Measurements from ENCODE around the gene ADORA2A.

Gene ADORA2A

DNA sequence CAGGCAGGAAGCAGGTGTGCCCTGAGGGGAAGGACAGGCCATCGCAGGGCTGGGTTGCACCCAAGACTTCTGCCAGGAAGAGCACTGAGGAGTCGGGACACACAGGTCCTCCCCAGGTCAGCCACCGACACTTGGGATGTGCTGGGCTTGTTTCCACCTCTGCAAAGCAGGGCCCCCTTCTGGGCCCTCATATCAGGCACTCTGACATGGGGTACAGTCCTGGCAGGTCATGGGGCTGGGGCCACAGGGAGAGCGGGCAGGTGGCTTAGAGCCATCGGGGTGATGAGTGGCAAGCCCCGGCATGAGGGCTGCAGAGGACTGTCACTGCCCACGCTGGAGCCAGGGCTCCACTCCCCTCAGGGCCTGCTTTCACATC, 7.9 kb upstream of the ADORA2A start:
- no peak for DNase-seq

DNA sequence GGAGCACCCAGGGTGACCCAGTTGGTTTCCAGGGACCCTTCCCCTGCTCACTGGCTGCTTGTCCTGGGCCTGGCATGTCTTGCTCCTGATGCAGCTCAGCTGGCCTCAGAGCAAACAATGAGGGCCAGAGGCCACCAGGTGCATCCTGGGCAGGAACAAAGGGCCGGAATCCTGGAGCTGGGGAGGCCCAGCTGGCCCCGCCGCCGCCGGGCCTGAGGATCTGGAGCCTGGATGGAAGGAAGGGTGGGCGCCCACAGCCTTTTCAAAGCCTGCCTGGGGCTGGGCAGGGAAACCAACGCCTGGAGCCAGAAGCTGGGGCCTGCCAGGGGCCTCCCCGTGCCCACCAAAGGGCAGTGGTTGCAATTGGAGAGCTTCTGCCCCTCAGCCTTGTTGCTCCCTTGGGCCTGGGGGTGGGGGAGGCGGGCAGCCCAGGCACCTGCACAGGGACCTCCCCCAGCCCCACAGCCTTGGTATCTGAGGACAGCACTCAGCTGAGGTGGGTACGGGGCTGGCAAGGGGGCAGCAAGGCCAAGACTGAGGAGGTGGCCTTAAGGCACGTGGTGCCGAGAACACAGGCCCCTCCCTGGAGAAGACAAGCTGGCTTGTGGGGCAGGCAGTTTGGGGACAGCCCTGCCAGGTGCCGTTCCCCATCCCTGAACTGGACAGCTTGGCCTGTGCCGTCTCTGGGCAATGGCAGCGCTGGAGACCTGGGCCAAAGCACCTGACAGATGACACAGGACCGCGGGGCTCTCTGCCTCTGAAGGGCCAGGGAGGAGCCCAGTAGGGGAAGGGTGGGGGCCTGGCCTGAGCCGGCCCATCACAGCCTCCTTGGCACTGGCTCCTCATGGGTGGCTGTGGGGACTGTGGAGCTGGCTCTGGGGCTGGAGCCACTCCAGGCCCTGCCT, 7.1 kb upstream of the ADORA2A start:
- DNase-seq: no peak

DNA sequence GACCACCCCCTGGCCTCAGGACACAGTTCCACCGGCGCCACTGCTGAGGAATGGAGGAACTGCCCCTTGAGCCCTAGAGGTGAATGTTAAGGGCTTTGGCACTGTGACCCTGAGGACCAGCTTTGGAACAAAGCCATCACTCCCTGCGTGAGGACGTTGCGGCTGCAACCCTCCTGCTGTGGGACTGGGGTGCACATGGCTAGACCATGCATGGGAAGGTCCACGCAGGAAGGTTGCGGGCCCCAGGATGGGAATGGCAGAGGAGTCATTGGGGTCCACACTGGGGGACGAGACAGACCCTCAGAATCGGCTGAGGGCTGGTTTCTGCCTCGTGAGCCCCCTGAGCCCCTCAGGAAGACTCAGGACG, 6.4 kb upstream of the ADORA2A start:
- no peak for DNase-seq

DNA sequence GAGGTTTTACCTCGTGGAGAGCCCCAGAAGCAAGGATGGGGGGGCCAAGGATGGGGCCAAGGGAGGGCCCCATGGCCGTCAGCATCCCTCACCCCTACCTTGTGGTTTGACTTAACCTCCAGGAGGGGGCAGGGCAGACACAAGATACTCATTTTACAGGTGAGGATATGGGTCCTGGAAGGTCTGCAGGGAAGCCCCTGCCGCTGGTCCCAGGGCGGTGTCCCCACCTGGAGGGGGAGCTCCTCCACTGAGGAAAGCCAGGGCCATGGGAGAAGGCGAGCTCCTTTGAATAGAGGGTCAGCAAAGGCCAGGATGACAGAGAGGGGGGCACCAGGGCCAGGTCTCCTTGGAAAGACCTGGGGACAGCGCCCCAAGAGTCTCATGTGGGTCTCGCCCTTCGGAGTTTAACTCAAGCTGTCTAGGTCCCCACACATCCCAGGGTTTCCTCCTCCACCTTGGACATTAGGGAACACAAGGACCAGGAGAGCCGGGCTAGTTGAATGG, 5.9 kb upstream of the ADORA2A start:
- no peak for DNase-seq

DNA sequence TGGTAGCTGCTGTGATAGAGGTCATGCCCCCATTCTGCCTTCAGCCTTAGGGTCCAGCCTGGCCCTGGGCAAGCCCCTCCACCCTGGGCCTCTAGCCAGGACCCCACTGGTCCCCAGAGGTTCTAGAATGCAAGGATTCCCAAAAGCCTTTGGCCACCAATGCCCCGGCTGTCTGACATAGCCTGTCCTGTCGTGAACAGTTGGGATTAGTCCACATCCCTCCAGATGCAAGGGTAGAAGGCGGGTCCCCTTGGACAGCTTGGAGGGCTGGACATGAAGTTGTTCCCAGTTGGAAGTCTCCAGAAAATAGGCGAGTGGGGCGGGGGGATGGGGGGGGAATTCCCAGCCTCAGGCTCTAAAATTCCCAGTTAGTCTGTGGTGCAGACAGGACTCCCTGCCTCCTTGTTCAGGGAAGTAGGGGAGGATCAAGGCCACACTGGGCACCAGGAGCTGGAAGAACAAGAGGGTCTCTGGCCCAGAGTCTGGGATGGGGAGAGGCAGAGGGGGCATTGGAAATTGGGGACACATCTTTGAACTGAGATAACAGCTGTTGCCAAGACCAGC, 5.2 kb upstream of the ADORA2A start:
- no peak for DNase-seq

DNA sequence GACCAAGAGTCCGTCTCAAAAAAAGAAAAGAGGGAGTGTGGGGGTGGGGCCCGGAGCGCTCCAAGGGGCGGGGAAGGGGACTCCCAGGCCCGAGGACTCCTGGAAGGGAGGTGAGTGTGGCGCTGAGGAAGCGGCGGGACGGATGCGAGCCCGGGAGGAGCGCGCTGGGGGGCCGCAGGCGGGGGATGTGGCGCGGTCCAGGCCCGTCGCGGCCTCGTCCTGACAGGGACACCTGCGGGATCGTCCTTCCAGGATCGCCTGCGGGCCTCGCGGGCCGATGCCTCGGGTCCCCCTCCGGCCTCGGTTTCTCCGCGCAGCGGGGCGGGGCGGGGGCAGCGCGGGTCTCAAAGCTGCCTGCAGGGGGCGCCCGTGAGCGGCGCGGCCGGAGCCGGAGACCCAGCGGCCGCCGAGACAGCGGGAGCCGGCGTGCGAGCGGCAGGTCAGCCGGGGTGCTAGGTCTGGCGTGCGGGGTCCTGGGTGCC, 3.8 kb upstream of the ADORA2A start:
- DNase-seq: no peak

DNA sequence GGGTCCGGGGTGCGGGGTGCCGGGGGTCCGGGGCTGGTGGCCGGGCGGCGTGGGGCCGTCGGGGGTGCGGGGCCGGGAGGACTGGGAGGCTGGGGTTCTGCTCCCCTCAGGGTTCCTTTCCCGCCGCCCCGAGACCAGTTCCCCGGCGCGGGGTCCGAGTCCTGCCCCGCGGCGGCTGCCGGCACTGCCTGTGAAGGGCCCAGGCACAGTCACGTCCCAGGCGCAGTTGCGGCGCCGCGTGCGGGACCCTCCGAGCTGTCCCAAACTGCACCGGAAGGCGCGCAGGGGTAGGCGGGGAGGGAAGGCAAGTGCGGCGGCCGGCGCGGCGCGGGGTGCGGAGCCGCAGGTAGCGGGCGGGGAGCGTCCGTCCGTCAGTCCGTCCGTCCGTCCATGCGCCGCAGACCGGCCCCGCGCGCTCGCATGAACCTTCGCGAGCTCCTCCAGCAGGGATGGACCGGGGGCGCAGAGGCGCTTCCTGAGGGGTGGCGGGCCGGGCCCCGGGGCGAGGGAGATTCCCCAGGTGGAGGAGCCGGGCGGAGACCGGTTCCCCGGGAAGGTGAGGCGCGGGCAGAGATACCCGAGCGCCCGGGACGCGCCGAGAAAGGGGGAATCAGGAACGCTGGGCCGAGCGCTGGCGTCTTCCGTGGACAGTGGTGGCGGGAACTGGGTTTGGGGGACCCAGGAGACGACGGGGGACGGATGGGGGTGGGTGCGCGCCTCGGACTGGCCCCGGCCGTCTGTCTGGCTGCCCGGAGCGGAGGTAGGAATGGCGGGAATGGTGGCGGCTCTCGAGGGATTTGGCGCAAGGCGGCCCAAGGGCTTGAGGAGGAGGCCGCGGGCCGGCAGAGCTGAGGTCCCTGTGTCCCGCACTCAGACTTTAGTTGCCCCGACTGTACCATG, 3.1 kb upstream of the ADORA2A start:
- DNase-seq: no peak

DNA sequence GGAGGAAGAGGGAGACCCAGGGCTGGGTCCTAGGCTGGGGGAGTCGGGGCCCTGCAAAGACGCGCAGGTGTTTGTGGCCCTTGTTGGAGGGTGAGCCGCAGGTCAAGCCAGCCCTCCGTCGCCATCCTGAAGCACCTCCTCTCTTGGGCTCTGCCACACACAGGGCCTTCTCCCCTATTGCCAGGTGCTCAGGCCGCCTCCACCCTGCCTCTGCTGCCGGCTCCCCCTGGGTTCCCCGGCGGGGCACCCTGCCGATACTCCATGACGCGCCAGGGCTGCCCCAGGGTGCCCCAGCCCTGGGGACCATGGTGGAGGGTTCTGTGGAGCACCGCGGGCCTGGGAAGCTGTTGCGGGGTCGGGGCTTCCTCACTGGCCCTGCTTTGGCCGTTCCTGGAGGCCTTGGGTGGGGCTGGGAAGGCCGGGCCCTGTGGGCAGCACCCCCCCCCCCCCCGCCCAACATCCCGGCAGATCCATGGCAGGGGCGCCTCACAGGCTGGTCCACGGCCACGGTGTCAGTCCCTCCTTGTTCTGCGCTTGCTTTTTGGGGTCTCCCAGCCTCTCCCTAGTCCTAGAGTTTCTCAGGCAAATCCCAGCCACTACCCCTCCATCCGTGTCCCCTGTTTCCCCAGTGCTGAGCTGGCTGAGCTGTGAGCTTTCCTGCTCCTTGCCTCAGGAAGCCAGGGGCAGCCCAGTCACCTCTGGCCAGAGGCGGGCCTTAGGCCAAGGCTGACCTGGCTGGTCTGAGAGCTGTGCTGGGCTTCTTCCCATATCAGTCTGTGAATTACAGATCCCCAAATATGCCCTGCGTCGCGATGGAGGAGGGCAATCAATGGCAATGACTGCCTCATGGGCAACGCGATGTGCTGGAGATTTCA, 2.3 kb upstream of the ADORA2A start:
- no peak for DNase-seq

DNA sequence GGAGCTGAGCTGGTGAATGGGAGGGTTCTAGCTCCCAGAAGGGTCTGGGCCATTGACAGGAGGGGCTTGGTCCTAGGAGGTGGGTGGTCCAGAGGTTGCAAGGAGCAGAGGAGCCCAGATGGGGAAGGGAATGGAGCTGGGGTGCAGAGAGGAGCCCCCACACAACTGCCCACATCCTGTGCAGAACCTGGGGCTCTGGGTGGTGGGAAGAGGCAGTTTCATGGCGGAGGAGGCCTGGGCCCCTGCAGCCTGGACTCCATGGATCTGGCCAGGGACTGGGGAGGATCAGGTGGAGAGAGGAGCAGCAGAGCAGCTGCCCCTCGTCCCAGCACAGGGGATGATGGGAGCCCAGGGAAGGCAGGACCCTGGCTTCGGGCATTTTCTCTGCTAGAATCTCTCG, 963 bp upstream of the ADORA2A start:
- no peak for DNase-seq

DNA sequence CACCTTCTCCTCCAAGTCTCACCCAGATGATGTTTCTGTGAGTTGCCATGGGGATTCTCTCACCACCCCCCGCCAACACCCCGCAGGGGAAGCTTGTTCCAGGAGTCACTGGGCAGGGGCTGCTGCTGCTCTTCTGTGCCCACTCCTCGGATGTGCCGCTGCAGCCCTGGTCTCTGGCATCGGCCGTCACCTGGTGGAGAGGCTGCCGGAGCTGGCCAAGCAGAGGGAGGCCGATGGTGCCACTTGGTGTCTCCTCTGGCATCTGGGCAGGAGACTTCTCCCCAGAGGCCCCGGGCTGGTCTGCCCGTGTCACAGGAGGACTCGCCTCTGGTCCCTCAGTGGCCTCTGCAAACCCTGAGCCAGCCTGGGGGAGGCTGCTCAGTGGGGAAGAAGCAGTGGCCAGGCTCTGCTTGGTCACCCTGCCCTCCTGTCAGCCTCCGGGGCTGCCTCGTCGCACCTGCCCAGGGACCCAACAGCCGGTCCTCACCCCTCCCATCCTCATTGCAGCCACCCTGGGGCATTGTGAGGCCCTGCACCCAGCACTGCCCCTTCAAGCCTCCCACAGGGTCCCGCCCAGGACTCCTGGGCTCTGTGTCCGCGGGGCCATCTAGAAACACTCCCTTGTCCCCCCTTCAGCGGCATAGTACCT, 424 bp upstream of the ADORA2A start:
- no peak for DNase-seq

DNA sequence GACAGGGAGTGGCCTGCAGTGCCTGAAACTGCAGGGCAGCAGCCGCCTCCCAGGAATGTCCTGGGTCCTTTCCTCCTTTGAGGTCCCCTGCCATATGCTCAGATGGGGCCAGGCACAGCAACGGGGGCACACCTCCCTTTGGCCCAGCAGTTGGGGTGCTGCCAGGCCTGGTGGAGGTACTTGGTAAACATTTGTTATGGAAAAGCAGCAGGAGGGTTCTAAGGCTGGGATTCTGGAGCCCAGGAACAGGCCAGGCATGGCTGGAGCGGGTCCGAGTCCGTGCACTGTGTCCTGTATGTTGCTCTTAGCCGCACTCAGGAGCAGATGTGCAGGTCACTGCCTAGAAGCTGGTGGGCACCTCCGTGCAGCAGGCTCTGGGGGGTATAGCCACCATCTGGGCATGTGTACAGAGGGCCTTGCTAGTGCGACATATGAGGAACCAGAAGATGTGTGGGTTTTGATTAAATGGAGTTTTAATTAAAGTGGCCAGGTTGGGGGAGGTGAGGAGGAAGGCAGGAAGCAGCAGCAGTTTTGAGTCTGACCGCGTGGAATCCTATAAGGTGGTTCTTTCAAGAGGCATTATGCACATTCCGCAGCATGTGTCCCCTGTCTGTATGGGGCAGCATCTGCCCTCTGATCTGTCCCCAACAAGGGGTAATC, 1.5 kb downstream of the ADORA2A start:
- no peak for DNase-seq

DNA sequence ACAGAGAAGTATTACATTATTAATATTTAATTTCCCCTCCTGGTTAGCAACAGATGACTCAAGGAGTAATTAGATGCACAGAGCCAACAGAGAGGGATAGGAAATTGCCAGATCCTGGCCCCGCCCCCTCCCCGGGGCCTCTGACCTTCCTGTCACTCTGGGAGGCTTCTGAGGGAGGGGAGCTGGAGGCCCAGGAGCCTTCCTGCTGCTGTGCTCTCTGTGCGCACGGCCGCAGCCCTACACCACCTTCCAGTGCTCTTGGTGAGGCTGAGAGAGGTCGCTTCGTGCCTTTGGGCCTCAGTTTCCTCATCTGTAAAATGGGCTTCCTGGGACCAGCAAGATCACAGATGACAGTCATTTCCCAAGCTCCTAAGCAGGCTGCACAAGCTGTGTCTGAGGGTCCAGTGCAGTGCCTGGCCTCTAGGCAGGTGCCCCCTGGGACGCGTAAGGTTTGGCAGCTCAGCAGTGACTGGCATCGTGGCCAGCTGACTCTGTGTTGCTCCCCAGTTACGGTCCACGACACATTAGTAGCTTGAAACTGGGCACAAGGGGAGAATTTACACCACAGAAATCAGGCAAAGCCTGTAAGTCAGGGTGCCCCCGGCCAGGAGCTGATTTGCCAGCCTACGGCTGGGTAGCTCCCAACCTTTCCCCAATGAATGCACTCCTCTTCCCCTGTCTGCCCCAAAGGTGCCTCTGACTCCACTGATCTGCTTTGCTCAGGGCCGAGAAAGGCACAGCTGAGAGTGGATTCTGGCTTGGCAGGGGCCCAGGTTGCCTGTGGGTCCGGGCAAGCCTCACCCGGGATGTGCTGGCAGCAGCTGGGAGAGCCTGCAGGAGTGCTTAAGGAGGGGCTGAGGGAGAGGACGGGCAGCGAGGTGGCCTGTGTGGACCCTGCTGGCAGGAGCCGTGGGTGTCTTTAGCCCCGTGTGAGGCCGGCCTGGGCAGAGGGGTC, 2.3 kb downstream of the ADORA2A start:
- DNase-seq: no peak

DNA sequence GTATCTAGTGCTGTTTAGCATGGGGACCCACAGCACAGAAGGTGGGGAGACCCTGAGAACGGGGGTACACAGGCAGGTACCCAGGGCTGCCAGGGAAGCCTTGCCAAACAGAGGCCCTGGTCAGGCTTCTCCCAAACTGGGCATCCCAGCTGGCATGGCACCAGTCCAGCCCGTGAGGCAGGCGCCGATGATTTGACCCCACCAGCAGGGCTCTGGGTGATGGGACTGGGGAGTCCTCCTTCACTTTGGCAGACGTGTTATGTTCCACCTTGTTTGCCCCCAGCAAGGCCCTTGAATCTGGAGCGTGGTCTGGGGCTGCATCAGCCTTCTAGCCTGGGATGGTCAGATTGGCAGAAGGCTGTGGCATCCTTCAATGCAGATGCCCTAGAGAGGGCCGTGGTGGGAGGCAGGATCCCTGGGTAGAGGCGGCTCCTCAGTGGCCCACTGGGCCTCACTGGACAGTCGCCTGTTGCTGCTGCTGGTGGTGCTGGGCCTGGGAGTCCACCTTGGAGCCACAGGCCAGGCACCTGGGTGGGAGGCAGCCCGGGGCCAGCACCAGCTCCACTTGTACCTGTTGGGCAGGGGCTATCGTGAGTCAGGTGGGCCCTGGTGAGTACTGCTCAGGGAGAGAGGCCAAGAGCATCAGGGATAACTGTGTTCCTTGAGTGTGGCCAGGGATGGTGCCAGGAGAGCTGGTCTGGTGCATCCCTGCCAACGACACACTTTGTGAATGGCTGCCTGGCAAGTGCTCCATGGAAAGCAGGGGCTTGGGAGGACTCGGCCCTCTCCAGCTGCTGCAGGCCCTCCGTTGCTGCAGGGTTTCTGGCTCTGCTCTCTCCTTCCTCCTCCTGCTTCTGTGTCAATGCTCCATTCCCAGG, 3.3 kb downstream of the ADORA2A start:
- no peak for DNase-seq

DNA sequence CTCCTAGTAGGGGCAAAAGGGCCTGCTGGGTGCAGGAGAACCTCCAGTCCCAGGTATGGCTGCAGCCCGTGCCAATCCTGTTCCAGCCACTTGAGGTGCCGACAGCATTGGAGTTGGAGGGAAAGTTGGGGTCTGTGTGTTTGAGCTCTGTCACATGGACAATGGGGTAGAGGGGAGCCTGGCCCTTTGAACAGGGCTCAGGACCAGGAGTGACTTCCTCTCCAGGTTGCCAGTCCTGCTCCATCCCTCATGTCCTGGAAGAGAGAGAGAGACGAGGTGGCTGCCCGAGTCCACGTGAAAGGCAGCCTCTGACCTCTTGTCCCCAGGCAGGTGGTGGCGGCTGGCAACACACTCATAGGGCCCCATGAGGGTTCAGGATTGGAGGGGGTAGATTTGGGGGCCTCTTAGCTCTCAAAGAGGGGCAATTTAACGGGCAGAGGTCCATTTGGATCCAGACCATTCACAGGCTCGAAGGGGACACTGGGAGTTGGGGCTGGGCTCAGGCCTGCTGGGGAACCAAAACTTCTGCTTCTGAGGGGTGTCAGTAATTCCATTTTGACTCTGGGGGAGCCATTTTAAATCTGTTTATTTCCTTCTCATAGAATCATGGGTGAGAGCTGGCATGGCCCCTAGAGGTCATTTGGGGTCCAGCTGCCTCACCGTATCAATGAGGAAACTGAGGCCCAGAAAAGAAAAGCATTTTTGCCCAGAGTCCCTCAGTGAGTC, 4.1 kb downstream of the ADORA2A start:
- no peak for DNase-seq

DNA sequence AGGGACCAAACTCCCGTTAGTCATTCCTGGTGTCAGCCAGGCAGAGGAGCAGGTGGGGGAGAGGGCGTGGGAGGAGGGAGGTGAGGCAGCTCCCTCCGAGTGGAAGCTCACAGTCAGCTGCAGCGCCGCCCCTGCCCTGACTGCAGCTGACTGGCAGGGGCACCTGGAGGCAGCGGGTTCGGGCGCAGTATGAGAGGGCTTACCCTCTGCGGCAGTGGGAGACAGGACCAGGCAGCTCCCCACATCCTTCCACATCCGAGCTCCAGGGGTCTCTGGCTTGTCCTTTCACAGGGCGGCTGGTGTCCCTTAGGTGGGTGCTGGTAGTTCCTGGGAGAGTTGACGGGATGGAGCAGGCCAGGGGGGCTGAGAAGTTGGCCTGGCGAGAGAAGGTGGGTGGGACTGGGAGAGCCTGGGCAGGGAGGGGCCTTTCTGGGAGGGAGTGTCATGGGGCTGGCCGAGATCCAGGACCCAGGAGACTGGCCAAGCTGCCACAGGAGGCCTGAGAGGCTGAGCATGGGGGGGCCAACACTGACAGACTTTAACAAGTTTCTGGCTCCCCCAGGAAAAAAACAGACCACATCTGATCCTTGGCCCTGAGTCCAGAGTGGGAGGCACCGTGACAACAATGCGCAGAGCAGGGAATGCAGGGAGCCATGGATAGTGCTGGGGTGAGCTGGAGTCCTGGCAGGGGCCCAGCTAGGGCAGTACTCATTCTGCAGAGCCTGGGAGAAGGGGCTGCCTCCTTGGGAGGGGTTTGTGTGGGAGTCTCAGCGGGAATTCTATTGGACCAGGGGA, 4.9 kb downstream of the ADORA2A start:
- no peak for DNase-seq

DNA sequence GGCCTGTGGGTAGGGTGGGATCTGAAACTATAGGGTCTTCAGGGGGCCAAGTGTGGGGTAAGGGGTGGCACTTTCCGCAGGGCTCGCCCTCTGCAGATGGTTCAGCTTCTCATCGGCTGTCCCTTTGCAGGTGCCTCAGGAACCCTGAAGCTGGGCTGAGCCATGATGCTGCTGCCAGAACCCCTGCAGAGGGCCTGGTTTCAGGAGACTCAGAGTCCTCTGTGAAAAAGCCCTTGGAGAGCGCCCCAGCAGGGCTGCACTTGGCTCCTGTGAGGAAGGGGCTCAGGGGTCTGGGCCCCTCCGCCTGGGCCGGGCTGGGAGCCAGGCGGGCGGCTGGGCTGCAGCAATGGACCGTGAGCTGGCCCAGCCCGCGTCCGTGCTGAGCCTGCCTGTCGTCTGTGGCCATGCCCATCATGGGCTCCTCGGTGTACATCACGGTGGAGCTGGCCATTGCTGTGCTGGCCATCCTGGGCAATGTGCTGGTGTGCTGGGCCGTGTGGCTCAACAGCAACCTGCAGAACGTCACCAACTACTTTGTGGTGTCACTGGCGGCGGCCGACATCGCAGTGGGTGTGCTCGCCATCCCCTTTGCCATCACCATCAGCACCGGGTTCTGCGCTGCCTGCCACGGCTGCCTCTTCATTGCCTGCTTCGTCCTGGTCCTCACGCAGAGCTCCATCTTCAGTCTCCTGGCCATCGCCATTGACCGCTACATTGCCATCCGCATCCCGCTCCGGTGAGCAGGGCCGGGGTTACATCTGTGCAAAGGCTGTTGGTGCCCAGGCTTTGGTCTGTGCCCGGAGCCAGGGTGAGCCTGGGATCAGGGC, 5.8 kb downstream of the ADORA2A start:
- no peak for DNase-seq
